Right renal cortex interstitium (tissue), 3 donors: ENCODE results near the gene KLF4. TPM values are rescaled to one million over a fixed set of nuclear protein-coding genes. Genes with fewer than 3 reads are reported as not detected.

Experiments
- DNase-seq, 3 donors: peaks; one replicate each; pipeline ENCODE4 v3.0.0-alpha.2; 2013; ENCODE audit warnings: low read depth in 3 of 3, low spot score in 2 of 3
- polyA plus RNA-seq, 3 donors: library from polyadenylated mRNA; unstranded; fragments of 120-200 nt; gene quantifications; one replicate each; pipeline ENCODE4 v1.2.1, GENCODE V29; 2013; ENCODE audit not compliant: insufficient read length in 3 of 3

The KLF4 gene
- polyA plus RNA-seq, 3 donors: 6.4 to 7.0 (median 6.6) TPM

DNA sequence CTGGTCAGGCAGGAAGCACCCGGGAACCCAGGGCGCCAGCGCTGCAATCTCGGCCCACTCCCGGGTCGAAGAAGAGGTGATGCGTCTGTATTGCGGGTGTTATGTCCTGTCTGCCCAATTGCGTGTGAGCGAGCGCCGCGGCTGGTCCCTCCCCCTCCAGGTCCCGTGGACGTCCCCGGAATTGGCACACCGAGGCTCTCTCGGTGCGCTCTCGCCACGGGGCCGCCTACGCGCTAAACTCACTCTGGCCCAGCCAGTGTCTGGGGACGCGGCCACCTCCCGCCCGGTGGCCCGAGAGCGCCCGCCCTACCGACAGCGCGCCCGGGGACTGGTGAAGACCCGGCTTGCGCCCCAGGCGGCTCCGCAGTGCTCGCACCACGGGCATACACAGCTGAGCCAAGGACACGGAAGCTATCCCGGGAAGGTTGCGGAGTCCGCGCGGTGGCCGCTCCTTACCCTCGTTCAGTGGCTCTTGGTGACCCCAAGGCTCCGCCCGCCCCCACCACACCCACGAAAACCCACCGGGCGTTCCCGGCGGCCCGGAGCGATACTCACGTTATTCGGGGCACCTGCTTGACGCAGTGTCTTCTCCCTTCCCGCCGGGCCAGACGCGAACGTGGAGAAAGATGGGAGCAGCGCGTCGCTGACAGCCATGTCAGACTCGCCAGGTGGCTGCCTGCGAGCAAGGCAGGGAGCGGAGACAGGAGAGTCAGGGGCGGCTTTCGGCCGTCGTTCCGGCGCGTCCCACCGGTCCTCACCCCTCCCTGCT is 1.0 kb downstream of the KLF4 start:
- DNase-seq: no peak

DNA sequence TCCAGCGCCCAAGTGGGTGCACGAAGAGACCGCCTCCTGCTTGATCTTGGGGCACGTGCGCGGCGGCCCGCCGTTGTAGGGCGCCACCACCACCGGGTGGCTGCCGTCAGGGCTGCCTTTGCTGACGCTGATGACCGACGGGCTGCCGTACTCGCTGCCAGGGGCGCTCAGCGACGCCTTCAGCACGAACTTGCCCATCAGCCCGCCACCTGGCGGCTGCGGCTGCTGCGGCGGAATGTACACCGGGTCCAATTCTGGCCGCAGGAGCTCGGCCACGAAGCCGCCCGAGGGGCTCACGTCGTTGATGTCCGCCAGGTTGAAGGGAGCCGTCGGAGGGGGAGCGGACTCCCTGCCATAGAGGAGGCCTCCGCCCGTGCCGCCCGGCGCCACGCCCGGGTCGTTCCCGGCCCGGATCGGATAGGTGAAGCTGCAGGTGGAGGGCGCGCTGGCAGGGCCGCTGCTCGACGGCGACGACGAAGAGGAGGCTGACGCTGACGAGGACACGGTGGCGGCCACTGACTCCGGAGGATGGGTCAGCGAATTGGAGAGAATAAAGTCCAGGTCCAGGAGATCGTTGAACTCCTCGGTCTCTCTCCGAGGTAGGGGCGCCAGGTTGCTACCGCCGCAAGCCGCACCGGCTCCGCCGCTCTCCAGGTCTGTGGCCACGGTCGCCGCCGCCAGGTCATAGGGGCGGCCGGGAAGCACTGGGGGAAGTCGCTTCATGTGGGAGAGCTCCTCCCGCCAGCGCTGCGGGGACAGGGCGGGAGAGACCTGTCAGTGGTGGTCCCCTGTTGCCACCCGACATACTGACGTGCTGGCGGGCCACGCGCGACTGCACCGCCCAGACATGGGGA is 1.8 kb downstream of the KLF4 start:
- DNase-seq: no peak

DNA sequence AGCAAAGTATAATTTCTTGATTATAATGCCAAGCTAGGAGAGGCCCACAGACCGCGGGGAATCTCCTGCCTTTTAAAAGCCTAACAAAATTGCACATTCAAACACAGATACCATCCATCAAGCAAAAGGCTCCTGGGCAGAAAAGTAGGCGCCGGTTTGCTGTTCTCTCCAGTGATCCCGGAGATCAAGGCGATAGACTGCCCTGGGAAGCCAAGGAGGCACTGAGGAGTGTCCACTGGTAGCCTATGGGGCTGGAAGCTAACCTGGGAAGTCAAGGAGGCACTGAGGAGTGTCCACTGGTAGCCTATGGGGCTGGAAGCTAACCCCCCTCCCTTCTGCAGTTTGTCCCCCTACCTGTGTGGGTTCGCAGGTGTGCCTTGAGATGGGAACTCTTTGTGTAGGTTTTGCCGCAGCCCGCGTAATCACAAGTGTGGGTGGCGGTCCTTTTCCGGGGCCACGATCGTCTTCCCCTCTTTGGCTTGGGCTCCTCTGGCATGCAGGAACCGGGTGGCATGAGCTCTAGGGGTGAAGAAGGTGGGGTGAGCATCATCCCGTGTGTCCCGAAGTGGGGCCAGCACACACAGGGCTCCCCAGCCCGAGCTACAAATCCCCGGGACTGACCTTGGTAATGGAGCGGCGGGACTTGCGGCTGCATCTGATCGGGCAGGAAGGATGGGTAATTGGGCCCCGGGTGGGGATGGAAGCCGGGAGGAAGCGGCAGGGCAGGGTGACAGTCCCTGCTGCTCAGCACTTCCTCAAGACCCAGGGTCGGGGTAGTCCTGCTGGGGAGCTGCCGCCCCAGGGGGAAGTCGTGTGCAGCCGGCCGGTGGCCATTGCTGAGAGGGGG is 2.7 kb downstream of the KLF4 start:
- no peak for DNase-seq

DNA sequence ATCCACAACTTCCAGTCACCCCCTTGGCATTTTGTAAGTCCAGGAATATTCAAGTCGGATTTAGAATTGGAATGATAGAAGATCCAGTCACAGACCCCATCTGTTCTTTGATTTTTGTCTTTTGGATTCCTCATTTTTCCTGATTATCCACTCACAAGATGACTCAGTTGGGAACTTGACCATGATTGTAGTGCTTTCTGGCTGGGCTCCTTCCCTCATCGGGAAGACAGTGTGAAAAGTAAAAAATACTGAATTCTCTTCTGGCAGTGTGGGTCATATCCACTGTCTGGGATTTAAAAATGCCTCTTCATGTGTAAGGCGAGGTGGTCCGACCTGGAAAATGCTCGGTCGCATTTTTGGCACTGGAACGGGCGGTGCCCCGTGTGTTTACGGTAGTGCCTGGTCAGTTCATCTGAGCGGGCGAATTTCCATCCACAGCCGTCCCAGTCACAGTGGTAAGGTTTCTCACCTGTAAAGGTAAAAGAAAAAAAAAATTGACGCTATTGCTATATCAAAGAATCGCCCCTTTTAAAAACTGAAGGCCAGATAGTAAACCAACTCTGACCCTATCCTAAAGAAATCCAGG is 4.0 kb downstream of the KLF4 start:
- DNase-seq: no peak

DNA sequence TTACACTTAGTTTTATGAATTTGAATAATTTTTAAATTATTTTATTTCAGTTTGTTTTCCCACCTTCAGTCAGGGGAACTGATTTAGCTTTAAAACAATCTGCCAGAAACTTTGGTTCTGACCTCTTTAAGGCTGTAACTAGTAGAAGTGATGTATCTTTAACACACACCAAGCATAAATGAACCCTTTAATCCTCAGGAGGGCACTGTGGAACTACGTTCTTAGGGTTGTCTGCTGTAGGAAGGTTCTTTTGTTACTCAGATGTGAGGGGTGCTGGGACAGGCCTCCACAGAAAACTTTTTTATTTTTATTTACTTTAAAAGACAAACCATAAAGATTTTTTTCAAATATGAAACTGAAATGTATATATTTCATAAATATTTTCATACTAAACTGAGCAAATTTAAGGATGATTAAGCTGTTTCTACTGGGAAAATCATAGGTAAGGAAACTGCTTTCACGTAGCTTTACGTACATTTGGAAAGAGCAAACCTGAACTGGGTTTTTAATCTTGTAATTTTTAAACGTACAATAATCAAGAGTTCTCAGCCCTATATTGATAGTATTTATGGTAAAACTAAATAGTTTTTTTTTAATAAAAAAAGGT is 5.3 kb downstream of the KLF4 start:
- DNase-seq: no peak

DNA sequence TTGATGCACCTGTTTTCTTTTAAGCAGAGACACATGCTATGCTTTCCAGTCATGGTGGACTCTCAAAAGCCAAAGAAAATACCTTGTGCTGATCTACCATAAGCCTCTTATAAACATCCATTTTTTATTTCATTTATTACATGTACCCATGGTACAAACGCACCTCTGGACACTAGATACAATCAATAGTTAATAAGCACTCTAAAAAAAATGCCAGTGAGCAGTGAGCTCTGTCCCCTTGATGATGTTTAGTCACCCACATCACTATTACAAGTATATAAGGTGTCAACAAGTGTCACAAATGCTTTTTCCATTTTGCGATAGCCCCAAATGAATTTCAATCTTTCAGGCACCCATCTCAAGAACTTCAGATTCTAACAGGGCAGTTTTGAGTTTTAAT is 5.9 kb downstream of the KLF4 start:
- DNase-seq: no peak

DNA sequence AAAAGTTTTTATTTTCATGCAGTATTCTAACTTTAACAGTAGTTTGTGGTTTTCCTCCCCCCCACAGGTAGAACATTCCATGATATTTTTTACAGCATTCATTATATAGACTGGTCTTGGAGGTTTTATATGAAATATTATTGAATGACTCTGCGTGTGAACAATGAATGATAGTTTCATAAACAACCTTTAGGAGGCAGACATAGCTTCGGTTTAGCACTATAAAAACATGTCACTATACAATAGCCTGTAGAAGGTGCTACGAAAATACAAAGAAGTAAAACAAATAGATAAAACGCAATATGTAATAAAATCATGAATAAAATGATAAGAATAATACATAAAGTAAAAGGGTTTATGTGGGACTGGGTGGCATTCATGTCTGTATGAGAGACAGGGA is 8.5 kb downstream of the KLF4 start:
- no peak for DNase-seq

DNA sequence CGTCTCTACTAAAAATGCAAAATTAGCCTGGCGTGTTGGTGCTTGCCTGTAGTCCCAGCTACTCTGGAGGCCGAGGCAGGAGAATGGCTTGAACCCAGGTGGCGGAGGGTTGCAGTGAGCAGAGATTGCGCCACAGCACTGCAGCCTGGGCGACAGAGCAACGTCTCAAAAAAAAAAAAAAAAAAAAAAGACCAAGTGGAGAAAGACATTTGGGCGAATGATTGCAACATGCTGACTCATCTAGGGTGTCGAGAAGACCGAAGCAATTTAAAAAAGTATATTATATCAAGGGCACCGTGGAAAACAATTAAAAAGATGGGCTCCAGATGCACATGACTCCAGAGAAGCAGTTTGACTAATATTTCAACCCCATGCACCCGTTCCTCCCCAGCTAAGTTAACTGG is 9.2 kb downstream of the KLF4 start:
- DNase-seq: no peak

DNA sequence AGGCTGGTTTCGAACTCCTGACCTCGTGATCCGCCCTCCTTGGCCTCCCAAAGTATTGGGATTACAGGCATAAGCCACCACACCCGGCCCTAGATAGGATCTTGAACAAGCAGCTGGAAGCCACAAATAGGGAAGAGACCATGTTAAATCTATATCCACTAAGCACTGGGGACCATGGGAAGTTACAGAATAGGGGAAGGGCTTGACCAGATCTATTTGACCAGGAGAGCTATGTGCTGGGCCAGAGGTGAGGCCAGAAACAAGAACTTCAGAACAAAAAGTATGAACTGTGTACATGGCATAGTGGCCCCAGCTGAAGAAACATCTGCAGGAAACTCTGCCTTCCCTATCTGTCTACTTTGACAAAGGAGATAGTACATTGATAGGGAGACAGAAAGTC is 10.8 kb downstream of the KLF4 start:
- DNase-seq: no peak

DNA sequence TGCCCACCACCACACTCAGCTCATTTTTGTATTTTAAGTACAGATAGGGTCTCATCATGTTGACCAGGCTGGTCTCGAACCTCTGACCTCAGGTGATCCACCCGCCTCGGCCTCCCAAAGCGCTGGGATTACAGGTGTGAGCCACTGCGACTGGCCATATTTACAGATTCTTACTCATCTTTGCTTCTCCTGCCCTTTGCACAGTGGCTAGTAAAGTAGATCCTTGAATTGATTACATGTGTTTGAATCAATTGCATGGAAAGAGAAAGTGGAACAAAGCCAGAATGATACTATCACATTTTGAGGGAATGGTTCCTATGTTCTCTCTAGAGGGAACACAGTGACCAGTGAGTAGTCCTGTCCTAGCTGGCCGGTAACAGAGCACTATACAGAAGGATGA is 15.4 kb downstream of the KLF4 start:
- no peak for DNase-seq

DNA sequence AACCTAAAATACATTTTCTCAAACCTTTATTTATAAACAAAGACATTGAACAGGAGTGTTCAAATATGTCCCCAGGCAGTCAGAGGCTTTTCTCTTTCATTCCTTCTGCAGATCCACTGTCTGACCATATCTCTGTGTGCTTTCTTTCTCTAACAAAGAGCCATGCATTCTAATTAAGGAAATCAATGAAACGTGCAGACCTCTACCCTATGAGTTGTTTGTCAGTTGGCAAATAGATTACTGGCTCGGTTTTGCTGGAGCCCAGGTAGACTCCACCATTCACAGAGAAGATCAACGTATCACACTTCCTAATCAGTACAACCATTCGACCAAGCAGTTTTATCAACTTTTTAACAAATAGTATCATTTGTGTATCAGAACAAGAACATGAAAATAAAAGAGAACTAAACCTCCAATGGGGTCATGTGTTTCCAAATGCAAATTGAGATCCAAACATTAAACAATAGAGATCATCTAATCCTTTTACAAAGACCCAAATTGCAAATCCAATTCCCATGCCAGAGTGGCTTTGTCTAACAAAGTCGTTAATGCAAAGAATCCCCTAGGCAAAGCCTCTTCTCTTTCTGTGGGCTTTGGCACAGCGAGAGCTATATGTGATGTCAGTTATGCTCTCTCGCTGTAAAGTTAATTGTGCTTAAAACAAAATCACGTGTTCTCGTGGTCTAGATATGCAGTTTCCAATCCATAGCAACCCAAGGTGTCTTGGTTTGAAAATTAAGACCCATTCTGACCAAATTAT is 16.8 kb downstream of the KLF4 start:
- no peak for DNase-seq

DNA sequence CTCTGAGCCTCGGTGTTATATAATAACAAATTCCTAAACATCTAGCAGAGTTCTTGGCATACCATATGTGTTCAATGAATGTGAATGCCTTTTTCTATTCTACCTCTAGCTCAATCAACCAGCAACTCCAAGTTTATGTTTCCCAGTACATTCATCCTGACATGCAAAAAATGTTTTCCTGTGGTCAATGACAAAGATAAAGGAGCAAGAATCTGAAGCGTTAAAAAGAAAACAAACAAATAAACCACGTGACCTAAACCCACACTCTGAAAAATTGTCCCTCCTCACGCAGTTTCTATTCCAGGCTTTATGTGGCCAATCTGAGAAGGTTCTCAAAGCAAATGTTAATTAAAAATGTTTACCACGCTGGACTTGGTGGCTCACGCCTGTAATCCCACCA is 18.0 kb downstream of the KLF4 start:
- DNase-seq: no peak

DNA sequence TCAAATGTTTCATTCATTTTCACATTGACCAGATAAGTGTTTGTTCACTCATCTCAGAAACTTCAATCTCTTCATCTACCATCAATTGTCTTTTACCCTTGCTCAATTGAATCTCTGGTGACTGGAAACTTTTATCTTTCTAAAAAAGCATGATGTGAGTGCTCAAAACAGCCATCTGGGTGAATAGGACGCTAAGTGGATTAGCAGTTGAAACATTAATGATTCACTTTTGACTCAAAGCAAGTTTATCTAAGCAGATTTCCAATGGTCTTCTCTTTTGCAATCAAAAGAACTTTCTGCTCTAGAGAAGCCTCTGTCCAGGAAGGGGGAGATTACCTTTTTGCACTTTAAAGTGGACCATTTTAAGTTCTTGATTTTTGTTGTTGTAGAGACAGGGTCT is 22.2 kb downstream of the KLF4 start:
- no peak for DNase-seq

DNA sequence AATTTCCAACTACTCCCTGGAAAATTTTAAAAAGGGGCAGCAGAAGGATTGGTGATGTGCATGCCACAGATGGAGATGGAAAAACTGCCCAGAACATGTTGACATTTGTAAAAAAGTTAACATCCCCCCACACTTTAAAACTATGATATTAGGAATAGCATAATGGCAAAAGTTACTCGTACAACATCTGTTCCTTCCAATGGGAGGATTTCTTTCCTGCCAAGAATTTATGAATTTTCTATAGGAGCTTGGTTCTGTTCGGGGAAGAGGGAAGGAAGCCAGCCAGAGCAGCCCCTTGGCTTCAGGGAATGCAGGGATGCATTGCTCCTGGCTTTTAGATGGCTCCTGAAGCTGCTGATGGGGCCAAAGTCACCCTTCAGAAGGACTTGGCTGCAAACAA is 22.7 kb downstream of the KLF4 start:
- no peak for DNase-seq

DNA sequence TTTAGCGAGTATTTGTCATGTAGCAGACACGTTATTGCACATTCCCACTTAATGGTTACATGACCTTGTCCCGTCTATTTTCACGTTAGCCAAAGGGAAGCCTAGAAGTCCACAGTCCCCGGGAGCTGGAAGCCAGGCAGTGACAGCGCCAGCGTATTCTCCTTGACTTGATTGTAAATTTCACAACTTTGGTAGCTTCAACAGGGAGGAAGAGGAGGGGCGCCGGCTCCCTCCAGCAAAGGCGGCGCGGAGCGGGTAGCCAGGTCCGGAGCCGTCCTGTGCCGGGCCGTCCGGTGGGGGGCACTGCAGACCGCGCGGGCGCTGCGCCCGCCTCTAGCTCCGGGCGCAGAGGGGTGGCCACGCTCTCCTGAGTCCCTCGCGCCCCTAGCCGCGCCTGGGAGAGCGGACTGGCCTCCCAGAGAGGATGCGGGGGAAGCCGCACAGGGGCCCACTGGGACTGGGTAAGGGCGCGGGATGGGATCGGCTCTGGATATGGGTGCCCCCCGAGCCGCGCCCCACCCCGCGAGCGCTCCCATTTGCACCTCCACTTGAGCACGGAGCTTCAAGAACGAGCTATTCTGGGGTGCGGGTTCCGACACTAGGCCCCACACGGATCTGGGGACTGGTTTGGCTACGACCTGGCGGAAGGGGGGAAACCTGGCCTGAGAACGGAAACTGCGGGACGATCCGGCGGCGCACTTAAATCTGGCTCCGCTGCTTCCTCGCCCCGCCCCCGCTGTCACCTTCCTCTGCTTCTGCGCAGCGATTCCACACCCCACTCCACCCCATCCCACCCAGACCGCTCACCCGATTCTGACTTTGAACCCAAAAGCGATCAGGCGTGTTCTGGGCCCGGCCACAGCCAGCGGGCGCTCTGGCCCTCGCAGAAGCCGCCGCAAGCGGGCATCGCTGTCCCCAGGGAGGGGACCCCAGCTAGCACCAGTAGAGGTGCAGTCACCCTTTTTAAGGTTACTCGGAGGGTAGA is 23.8 kb downstream of the KLF4 start:
- no peak for DNase-seq

DNA sequence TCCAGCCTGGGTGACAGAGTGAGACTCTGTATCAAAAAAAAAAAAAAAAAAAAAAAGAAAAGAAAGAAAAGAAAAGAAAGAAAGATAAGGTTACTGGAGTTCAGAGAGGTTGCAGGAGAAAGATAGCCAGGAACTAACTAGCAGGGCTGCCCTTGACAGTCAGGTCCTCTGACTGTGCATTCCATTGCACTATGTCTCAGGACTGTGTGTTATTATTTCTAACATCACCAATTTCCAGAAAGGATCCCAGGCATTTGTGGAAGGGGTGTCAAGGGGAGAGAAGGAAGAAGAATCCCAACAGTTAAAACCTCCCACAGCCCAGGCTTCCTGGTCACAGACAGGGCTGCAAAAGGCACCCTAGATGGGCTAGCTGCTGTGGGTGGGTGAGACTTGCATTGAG is 25.1 kb downstream of the KLF4 start:
- DNase-seq: no peak

DNA sequence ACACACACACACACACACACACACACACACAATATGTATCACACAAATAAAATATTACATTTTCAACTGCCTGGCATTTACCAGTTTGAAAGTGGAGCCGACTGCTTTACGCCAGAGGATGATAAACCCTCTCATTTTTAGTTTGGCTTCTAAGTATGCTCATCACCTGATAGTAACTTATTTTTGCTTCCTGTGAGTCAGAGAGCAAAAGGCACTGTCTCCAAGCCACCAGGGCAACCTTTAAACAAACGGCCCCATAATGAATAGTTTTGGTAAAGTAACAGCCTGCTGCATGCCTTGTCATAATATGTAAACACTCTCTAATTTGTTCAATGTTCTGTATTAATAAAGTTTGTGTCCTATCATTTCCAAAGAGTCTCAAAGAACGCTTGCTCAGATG is 26.9 kb downstream of the KLF4 start:
- DNase-seq: no peak

DNA sequence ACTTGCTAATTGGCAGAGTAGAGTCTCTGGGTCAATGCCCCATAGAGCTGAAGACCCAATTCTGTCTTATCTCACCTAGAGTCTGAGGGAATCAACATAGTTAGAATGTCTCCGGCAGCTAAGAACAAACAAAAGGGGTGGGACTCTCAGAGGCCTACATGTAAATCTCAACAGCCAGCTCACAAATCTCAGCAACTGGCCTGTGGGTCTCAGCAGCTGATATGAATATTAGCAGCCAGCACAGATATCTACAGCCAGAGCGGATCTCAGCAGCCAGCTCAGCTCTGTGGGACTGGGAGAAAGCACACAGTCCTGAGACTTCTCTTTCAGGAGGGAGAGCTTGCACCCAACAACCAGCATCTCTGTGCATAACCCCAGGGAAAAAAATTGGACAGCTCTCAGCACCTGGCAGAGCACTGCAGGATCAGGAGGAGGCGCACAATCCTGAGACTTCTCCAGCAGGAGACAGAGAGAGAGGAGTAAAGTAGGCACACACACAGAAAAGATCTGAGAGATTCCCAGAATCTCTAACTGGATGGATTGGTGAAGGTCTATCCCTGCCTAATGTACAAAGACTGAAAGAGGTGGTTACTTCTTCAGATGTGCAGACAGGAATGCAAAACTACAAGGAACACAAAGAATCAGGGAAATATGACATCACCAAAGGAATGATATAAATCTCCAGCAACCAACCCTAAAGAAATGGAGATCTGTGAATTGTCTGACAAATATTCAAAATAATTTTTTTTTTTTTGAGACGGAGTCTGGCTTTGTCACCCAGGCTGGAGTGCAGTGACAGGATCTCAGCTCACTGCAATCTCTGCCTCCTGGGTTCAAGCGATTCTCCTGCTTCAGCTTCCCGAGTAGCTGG is 29.2 kb downstream of the KLF4 start:
- DNase-seq: no peak
